HG03460 (cell line): Measurements from ENCODE around the gene SDK1.
A peak's percentile ranks its signal among the peaks of the same experiment; 100 is the strongest.

Source experiments
- ATAC-seq: cut with Tn5 transposase; IDR thresholded peaks from one replicate; pipeline ENCODE4 v1.9.1; 2021; ENCODE audit not compliant: unreplicated experiment

The SDK1 gene, protein sequence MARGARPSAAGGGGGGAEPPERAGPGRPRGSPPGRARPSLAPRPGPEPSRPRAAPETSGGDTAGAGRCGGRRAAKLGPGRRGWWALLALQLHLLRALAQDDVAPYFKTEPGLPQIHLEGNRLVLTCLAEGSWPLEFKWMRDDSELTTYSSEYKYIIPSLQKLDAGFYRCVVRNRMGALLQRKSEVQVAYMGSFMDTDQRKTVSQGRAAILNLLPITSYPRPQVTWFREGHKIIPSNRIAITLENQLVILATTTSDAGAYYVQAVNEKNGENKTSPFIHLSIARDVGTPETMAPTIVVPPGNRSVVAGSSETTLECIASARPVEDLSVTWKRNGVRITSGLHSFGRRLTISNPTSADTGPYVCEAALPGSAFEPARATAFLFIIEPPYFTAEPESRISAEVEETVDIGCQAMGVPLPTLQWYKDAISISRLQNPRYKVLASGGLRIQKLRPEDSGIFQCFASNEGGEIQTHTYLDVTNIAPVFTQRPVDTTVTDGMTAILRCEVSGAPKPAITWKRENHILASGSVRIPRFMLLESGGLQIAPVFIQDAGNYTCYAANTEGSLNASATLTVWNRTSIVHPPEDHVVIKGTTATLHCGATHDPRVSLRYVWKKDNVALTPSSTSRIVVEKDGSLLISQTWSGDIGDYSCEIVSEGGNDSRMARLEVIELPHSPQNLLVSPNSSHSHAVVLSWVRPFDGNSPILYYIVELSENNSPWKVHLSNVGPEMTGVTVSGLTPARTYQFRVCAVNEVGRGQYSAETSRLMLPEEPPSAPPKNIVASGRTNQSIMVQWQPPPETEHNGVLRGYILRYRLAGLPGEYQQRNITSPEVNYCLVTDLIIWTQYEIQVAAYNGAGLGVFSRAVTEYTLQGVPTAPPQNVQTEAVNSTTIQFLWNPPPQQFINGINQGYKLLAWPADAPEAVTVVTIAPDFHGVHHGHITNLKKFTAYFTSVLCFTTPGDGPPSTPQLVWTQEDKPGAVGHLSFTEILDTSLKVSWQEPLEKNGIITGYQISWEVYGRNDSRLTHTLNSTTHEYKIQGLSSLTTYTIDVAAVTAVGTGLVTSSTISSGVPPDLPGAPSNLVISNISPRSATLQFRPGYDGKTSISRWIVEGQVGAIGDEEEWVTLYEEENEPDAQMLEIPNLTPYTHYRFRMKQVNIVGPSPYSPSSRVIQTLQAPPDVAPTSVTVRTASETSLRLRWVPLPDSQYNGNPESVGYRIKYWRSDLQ (N-terminal part only)

DNA sequence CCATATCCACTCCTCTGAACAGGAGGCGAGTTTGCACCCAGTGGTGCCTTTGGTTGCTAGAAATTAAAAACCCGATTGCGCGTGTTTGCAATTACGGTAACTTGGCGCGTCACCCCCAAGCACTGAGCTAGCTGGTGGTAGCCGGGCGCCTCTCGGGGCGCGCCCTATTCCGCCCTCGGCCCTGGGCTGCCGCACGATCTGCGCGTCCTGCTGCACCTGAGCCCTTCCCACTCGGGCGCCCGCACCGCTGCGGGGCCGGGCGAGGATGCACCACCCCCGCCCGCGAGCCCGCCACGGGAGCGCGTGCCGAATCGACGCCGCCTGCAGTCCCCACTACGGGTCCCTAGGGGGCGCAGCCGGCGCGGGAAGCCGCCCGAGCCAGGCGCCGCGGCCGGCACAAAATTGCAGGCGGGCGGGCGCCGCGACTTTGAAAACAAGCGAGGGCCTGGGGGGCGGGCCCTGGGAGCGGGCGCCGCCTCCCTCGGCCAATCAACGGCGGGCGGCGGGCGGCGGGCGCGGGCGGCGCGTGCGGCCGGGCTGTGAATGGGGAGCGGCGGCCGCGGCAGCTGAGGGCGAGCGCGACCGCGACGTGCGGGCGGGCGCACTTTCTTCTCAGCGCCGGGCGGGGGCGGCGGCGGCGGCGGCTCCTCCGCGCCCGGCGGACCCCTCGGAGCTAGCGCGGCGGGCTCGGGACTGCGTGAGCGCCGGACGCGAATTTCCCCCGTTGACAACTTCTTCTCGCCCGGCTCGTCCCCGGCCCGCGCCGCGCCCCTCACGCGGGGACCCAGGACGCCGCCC lies at the start of gene SDK1:
Gene SDK1, plus strand, starts transcription at position 602 of the 798 bp plus-strand sequence. CDS start 335 bp downstream, outside the sequence.
- peak; percentile 85 for ATAC-seq

DNA sequence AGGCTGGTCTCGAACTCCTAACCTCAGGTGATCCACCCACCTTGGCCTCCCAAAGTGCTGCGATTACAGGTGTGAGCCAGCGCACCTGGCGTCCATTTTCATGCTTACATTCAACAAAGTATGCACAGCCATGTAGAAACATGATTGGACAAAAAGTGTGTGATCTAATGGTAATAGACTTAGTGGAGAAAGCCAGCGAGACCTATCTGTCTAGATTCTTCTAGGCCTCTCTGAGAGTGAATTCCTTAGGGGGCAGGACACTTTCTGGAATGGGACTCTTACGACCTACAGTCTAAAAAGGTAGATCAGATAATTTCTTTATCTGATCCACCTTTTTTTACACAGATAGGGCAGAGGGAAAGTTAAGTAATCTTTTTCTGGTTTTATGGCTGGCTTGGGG lies 46.3 kb upstream of the SDK1 start:
- ATAC-seq = no peak

DNA sequence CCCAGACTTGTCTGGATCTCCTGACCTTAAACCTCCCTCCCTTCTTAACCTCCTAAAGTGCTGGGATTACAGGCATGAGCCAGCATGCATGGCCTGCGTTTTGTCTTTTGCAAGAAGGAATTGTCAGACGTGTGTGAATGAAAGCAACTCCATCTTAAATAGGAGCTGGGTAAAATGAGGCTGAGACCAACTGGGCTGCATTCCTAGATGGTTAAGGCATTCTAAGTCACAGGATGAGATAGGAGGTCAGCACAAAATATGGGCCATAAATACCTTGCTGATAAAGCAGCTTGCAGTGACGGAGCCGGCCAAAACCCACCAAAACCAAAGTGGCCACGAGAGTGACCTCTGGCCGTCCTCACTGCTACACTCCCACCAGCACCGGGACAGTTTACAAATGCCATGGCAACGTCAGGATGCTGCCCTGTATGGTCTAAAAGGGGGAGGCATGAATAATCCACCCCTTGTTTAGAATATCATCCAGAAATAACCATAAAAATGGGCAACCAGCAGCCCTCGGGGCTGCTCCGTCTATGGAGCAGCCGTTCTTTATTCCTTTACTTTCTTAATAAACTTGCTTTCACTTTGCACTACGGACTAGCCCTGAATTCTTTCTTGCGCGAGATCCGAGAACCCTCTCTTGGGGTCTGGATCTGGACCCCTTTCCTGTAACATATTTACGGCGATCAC lies 41.2 kb upstream of the SDK1 start:
- no peak for ATAC-seq

DNA sequence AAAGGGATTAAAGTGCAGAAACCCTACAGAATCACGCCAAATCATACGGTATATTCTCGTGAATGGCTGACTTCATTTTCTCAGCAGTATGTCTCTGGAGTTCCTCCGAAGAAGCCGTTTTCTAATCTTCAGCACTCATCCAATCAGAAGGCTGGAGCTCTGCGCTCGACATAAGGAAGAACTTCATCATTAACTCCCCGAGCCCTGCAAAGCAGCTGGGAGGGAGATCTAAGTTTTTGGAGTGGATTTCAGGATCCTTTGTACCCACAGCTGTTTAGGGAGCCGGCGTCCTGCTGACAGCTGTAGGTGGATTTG lies 40.7 kb upstream of the SDK1 start:
- no peak for ATAC-seq

DNA sequence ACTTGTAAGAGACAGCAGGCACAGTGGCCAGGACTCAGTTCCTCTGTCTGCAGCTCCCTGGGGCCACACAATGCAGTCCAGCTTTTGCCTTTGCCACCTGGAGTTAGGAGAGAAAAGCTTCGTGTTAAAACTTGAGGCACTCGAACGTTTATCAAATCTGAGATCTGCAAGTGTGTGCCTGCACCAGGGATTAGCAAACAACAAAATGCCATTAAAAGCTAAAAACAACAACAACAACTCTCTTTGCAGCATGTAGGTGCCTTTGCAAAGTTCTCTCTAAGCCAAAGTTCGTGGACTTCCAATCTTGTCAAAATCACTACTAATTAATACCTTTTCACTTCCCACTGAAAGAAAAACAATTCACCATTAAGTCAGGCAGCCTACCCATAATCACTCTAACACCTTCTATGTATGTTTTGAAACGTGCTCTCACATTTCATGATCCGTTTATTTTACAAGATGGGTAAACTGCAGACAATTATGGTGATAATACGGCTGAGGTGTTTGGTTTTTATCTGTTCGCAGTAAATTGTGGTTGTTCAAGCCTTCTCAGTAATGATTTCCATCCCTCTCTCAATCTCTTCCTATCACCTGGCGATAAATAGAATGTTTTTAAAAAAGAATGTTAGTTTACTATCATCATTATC lies 36.2 kb upstream of the SDK1 start:
- no peak for ATAC-seq

DNA sequence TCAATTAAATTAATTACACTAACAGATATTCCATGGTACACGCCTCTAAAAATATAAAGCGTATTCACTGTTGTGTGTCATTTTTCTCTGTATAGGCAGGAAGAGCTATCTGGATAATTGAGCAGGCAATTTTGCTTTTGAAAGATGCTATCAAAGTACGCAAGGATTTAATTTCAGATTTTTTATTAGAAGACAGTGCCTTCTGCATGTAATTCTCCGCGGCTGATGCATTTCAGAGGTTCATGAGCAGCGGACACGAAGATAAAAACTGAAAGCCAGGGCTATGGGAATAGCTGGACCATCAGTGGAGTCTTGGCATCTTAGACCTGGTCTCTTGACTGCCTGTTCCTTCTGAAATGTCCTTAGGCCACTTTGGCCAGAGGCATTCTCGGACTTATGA lies 35.7 kb upstream of the SDK1 start:
- no peak for ATAC-seq

DNA sequence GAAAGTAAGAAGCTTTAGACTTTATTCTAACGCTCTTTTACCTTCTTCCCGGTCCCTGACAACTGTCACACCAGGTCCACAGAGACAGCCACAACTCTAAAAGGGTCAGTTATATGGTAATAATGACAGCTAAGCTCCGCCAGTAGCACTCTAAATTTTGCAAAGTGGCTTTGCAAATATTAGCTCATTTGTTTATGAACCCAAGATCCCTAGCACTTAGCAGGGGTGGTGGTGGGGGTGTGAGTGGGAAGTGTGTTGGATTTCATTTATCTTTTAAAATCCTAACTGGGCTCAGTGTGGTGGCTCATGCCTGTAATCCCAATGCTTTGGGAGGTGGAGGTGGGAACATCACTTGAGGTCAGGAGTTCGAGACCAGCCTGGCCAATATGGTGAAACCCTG lies 34.8 kb upstream of the SDK1 start:
- ATAC-seq = no peak

DNA sequence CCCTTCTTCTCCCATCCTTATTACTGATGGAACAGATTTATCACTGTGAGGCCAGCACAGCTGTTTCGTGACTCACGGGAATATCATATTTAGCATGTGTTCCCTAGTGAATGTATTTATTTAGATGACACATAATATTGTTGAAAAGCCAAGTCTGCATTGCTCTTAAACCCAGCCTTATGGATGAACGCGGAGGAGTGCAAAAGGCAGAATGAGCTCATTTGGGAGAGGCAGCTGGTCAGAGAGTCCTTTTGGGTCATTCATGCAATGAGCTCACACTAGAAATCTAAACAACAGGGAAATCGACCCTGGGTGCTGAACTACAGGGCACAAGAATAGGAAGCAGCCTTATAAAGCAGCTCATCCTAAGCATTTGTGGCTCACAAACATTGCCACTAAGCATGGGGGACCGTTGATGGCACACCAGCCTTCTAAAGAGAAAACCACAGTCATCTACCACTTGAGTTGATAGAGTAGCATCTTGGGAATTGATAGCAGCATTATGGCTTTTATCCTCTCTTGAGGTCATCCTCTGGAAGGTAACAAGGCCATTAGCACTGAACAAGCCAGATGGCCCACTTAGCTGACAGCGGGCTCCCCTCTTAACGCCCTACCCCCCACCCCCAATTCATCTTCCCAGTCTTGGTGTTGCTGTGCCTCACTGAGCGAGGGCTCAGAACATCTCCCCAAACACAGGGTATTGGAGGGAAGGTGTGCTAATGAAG lies 32.9 kb upstream of the SDK1 start:
- no peak for ATAC-seq

DNA sequence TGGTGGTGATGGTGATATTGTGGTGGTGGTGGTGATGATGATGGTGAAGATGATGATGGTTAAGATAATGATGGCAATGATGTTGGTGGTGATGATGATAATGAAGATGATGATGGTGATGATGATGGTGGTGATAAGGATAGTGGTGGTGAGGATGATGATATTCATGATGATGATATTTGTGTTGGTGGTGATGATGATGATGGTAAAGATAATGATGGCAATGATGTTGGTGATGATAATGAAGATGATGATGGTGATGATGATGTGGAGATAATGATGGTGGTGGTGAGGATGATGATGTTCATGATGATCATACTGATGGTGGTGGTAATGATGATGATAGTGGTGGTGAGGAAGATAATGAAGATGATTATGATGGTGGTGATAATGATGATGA lies 30.7 kb upstream of the SDK1 start:
- no peak for ATAC-seq

DNA sequence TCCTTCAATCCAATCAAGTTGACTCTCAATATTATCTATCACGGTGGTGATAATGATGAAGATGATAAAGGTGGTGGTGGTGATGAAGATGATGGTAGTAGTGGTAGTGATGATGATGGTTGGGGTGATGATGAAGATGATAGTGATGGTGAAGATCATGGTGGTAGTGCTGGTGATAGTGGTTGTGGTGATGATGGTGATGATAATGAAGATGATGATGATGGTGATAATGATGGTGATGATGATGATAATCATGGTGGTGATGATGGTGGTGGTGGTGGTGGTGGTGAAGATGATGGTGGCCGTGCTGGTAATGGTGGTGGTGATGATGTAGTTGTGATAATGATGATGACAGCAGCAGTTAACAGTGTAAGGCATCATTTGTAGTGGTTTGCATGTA lies 29.8 kb upstream of the SDK1 start:
- ATAC-seq = no peak

DNA sequence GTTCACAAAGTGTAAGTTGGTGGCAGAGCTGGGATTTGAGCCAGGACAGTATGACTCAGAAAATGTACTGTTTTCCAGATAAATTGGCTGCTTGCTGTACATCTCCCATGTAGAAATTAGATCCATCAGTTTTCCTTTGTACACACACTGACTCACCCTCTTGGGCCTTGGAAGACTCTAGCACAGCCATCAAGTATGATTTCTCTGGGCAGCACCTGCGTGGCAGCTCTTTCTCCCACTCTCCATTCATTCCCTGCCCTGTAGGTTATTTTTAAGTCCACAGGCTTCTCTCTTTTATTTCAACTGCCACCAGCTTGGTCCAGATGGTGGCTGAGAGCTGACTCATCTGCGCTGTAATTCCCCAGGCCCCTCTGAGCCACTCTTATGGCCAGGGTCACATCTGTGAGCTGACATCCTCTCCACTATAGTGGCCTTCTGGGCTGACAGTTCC lies 28.3 kb upstream of the SDK1 start:
- no peak for ATAC-seq

DNA sequence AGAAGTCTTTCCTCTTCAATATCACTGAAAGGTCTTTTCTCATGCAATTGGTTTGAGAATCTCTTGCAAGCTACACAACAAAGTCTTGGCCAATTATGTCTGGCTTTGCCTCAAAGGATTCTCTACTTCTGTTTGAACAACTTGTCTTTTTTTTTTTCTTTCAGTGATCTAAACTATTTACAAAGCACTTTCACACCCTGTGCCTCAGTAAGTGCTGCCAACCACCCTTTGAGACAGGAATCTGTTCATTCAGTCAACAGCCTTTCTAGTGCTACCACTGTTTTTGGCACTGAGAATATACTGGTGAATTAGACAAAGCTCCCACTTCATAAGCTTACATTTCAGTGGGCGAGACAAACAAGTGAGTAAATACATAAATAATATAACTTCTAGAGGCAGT lies 26.9 kb upstream of the SDK1 start:
- ATAC-seq = no peak

DNA sequence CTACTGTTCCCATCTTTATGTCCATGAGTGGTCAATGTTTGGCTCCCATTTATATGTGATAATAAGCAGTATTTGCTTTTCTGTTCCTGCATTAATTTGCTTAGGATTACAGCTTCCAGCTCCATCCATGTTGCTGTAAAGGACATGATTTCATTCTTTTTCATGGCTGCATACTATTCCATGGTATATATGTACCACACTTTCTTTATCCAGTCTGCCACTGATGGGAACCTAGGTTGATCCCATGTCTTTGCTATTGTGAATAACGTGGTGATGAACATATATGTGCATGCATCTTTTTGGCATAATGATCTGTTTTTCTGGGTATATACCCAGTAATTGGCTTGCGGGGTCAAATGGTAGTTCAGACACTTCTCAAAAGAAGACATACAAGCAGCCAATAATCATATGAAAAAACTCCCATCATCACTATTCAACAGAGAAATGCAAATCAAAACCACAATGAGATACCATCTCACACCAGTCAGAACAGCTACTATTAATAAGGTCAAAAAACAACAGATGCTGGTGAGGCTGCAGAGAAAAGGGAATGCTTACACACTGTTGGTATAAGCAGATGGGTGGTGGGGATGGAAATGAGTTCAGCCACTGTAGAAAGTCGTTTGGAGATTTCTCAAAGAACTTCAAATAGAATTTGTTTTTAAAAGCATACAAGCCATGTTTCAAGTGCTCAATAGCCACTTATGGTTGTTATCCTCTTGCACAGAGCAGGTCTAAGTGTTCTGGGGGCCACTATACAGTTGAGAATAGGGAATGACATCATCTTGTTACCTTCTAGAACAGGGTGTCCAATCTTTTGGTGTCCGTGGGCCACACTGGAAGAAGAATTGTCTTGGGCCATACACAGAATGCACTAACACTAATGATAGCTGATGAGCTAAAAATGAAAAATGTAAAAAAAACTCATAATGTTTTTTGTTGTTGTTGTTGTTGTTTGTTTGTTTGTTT lies 23.2 kb upstream of the SDK1 start:
- ATAC-seq = no peak

DNA sequence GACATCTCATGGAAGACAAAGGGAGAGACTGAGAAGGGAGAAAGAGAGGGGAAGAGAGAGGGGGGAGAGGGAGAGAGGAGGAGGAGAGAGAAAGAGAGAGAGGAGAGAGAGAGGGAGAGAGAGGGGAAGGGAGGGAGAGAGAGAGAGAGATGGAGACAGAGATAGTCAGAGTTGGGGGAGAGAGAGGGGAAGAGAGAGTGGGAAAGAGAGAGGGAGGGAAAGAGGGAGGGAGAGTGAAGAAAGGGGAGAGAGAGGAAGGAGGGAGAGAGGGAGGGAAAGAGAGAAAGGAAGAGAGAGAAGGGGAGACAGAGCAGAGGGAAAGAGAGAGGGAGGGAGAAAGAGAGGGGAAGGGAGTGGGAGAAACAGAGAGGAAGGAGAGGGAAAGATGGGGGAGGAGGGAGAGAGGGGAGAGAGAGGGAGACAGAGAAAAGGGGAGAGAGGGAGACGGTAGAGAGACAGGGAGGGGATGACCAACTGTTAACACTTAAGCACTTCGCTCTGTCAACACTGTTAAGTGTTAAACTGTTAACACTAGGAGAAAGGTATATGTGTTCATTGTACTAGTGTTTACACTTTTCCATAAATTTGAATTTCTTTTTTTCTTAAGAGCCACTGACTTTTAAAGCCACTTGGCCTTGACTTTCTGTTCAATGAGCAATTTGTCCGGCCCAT lies 21.8 kb upstream of the SDK1 start:
- ATAC-seq = no peak

DNA sequence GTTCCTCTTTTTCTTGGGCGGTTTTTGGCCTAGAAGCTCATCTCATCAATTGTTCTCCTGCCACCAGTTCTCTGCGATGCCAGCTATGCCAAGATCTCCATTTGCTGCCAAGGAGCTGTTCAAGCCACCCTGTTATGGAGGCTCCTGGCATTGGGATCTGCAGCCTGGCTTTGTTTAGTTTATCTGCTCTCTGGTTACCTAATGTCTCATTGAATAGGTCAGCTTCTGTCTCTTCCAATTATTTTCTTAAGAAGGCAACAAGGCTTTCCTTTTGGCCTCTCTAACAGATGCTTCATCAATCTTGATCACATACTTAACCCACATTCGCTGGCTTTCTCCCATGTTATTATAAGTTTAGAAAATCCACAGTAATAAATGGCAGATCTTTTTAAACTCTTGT lies 20.6 kb upstream of the SDK1 start:
- no peak for ATAC-seq

DNA sequence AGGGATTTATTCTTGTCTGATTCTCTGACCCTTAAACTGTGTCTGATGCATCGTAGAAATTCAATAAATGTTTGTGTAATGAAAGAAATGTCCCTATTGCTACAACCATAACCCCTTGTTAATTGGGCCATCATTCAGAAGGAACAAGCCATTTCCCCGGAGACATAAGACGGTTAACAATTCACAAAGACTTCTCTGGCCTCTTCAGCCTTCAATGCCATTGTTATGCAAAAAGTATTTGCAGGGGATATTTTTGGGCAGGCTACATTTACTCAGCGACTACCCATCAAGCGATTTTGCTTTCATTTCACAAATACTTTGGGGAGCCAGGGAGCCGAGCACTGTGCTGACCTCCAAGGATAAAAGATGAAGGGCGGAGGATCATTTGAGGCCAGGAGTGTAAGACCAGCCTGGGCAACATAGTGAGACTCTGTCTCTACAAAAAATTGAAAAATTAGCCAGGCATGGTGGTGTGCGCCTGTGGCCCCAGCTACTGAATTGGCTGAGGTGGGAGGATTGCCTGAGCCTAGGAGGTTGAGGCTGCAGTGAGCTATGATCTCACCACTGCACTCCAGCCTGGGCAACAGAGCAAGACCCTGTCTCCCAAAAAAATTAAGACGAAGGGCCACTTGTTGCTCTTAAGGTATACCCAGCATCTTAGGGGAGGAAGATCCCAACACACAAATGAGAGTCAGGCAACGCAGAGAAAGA lies 20.0 kb upstream of the SDK1 start:
- ATAC-seq = no peak

DNA sequence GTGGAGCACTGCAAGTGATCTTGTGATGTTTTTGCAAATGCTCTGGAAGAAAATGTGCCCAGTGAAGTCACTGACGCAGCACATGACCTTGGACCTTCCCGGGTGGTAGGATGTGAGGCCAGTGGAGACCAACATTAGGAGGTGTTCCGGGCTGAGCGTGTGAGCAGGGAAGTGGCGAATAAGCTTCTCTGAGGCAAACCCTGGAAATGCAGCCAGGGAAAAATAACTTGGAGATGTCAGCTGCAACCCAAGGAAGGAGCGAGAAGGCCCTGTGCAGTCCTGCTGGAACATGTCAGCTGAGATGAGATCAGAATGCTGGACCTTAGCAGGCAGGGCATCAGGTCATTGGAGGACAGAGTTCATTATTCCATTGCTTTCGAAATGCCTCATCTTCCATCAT lies 18.6 kb upstream of the SDK1 start:
- ATAC-seq = no peak
